Lower leg skin (tissue), 3 donors: ENCODE data around the gene ALPP.

Experiments
- POLR2A ChIP-seq, 2 donors: fragments of 450-650 bp; IDR thresholded peaks; one replicate each; pipeline ENCODE4 v1.6.1; 2016 to 2017; ENCODE audit warnings: antibody characterized with exemption in 2 of 2, mild to moderate bottlenecking in 1 of 2, moderate library complexity in 1 of 2
- TF ChIP-seq, protein P1 (sequence below), 3 donors: fragments of 450-650 bp; IDR thresholded peaks; one replicate each; pipeline ENCODE4 v1.5.1; 2016; ENCODE audit warnings: antibody characterized with exemption in 3 of 3, mild to moderate bottlenecking in 3 of 3, moderate library complexity in 2 of 3

GRCh38 chr2:232393556-232393955 lies 15.0 kb downstream of the ALPP start:
- TF ChIP-seq, protein P1, sequence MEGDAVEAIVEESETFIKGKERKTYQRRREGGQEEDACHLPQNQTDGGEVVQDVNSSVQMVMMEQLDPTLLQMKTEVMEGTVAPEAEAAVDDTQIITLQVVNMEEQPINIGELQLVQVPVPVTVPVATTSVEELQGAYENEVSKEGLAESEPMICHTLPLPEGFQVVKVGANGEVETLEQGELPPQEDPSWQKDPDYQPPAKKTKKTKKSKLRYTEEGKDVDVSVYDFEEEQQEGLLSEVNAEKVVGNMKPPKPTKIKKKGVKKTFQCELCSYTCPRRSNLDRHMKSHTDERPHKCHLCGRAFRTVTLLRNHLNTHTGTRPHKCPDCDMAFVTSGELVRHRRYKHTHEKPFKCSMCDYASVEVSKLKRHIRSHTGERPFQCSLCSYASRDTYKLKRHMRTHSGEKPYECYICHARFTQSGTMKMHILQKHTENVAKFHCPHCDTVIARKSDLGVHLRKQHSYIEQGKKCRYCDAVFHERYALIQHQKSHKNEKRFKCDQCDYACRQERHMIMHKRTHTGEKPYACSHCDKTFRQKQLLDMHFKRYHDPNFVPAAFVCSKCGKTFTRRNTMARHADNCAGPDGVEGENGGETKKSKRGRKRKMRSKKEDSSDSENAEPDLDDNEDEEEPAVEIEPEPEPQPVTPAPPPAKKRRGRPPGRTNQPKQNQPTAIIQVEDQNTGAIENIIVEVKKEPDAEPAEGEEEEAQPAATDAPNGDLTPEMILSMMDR (IDR thresholded peaks at IDR 0.05): no peak
- no peak for TF ChIP-seq POLR2A (IDR thresholded peaks at IDR 0.05)
